Activated CD8-positive, alpha-beta T cell treated with anti-CD3 and anti-CD28 coated beads for 36 hours (primary cell): ENCODE data around the gene SUSD4. TPM values are rescaled to one million over a fixed set of nuclear protein-coding genes. Genes with fewer than 3 reads are reported as not detected.

Source experiments
- ATAC-seq: fragments of 200-7000 bp; cut with Tn5 transposase; one replicate; pipeline ENCODE4 v1.10.0; 2021; ENCODE audit warnings: mild to moderate bottlenecking, moderate library complexity
- CTCF ChIA-PET: fragments of 350-600 bp; sonication (Branson Sonifier 250); formaldehyde crosslinking; loops from one replicate; lab custom pipeline; 2021; ENCODE audit warnings: antibody characterized with exemption; lab: Charles Lee
- POLR2A ChIA-PET: fragments of 350-600 bp; sonication (Branson Sonifier 250); formaldehyde crosslinking; loops from one replicate; lab custom pipeline; 2021; ENCODE audit warnings: antibody characterized with exemption; lab: Charles Lee
- DNase-seq: peaks from one replicate; pipeline ENCODE4 v3.0.0-alpha.2; 2020
- H3K27ac Mint-ChIP-seq: one replicate; pipeline ENCODE4 v1.8.0; 2021; ENCODE audit warnings: mild to moderate bottlenecking, mixed read lengths
- H3K27me3 Mint-ChIP-seq: one replicate; pipeline ENCODE4 v1.8.0; 2021; ENCODE audit warnings: mixed read lengths
- H3K36me3 Mint-ChIP-seq: one replicate; pipeline ENCODE4 v1.8.0; 2021; ENCODE audit warnings: low read depth, mixed read lengths
- H3K4me1 Mint-ChIP-seq: one replicate; pipeline ENCODE4 v1.8.0; 2021; ENCODE audit warnings: low read depth, mixed read lengths
- H3K4me3 Mint-ChIP-seq: one replicate; pipeline ENCODE4 v1.8.0; 2021; ENCODE audit warnings: mild to moderate bottlenecking, moderate library complexity, mixed read lengths
- H3K9me3 Mint-ChIP-seq: one replicate; pipeline ENCODE4 v1.8.0; 2021; ENCODE audit warnings: mixed read lengths
- intact Hi-C: fragments of 100-400 bp; cut with micrococcal nuclease; formaldehyde crosslinking; loops from one replicate; pipeline ENCODE4 v1.10.0; 2022
- total RNA-seq, 2 experiments: library from RNA; stranded (reverse); gene quantifications; one replicate each; pipeline ENCODE4 v1.2.3, GENCODE V29; 2021
- TF ChIP-seq, protein P1 (sequence below): fragments of 200-600 bp; IDR thresholded peaks from one replicate; pipeline ENCODE4 v1.8.0; 2022; ENCODE audit warnings: antibody characterized with exemption, mild to moderate bottlenecking

SUSD4 gene
- total RNA-seq, 2 experiments from 2014 or later: 0.29 to 0.43 TPM

DNA sequence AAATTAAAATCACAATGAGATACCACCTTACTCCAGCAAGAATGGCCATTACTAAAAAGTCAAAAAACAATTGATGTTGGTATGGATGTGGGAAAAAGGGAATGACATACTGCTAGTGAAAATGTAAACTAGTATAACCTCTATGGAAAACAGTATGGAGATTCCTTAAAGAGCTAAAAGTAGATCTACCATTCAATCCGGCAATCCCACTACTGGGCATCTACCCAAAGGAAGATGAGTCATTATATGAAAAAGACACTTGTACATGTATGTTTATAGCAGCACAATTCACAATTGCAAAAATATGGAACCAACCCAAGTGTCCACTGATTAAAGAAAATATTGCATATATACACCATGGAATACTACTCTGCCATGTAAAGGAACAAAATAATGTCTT, 37.2 kb downstream of the SUSD4 start:
- Mint-ChIP-seq H3K36me3 (no peaks in the 10 kb centered on the region), H3K27me3 (no peaks in the 10 kb centered on the region), H3K4me3 (no peak overlapping the region), H3K9me3 (no peaks in the 10 kb centered on the region), H3K4me1 (peaks cover 19% of the 10 kb centered on the region), H3K27ac (no peak overlapping the region)
- CTCF ChIA-PET: interaction anchor here (0.8 kb wide), 1 partner anchor 193 kb away, joined by 3 read pairs; no protein-coding TSS in a partner anchor
- TF ChIP-seq, protein P1, sequence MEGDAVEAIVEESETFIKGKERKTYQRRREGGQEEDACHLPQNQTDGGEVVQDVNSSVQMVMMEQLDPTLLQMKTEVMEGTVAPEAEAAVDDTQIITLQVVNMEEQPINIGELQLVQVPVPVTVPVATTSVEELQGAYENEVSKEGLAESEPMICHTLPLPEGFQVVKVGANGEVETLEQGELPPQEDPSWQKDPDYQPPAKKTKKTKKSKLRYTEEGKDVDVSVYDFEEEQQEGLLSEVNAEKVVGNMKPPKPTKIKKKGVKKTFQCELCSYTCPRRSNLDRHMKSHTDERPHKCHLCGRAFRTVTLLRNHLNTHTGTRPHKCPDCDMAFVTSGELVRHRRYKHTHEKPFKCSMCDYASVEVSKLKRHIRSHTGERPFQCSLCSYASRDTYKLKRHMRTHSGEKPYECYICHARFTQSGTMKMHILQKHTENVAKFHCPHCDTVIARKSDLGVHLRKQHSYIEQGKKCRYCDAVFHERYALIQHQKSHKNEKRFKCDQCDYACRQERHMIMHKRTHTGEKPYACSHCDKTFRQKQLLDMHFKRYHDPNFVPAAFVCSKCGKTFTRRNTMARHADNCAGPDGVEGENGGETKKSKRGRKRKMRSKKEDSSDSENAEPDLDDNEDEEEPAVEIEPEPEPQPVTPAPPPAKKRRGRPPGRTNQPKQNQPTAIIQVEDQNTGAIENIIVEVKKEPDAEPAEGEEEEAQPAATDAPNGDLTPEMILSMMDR: no peak
- ATAC-seq (no peak), DNase-seq (no peak)
- intact Hi-C loops: no loop called here
- POLR2A ChIA-PET: no interaction called here

DNA sequence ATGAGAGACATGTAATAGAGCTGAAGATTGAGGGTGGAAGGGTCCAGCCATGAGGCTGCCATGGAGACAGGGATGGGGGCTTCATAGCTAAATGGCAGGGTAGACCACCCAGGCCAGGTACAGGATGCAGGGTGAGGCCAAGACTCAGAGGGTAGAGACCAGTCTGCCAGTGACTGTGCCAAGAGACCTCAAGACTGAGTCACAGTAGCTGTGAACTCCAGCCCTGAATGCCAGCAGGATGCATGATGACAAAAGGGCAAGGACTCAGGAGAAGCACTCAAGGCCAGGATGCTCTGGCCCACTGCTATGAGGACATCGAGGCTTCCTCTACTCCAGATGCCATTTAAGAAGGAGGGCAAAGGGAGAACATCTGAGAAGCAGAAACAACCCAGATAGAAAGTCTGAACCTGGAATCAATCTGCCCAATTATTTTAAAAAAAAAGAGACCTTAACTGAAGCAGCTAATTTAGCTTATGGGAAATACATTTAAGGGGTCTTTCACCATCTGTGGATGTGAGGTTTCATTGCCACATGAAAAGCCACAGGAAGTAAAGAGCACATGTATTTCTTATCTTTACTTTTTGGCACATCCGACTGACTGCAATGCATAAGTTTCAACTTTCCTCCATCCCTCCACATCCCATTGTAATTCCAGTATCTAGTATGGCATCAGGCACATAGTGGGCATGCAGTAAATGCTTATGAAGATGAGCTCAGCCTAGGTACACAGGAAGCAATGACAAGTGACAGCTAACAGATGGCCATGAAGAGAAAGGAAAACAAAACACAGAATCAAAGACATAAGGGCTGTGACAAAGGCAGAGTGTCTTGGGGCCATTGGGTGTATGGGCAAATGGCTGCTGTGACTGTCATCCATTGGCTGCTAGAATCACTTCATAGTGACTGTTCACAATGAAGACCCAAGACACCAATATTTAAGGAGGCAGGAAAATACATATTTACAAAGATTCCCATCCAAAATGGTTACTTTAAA, 40.2 kb downstream of the SUSD4 start:
- peaks cover 16% of the 10 kb centered on the region for H3K4me1 Mint-ChIP-seq
- H3K27ac Mint-ChIP-seq: no peak overlapping the region
- CTCF ChIA-PET: interaction anchor here (0.8 to 1.5 kb wide), 5 partner anchors 17 to 333 kb away, joined by 3 to 5 read pairs (median 3); no protein-coding TSS in a partner anchor
- ATAC-seq (peak; percentile 87), DNase-seq (peak; percentile 40)
- no peaks in the 10 kb centered on the region for H3K36me3 Mint-ChIP-seq
- H3K9me3 Mint-ChIP-seq: no peaks in the 10 kb centered on the region
- intact Hi-C loops: no loop called here
- H3K27me3 Mint-ChIP-seq: no peaks in the 10 kb centered on the region
- TF ChIP-seq, protein P1: no peak
- no peak overlapping the region for H3K4me3 Mint-ChIP-seq
- POLR2A ChIA-PET: no interaction called here

DNA sequence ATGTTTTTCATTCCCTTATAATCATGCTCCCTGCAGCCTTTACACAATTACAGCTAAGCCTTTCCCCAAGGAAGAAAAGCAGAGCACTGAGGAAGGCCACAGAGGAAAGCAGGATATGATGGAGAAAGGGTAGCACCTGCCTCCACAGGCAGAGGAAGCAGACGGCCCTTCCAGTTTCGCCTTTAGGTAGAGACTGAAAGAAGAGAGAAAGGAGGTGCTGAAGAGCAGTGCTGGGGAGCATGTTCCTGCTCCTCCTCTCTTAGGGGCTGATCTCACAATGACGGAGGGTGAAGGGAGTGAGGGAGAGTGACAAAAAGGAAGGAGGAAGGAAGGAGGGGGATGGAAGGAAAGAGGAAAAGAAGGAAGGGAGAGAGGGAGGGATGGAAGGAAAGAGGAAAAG, 41.1 kb downstream of the SUSD4 start:
- intact Hi-C loops: no loop called here
- no peaks in the 10 kb centered on the region for H3K9me3 Mint-ChIP-seq

DNA sequence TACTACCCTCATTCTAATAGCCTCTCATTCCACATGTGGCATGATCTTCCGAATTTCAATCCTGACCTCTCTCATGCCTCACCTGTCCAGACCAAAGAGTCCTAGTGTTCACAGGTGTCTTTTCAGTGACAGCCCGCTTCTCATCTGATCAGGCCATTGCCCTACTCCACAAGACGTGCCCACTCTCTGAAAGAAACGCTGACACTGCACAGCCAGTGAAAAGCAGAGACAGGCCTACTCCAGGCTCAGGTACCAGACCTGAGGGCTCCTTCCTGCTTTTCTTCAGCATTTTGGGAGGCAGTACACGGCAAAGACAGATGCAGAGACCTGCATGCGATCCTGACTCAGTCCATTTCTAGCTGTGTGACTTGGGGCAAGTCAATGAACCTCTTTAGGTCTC, 43.0 kb downstream of the SUSD4 start:
- no peaks in the 10 kb centered on the region for H3K27me3 Mint-ChIP-seq
- POLR2A ChIA-PET: no interaction called here
- no peaks in the 10 kb centered on the region for H3K9me3 Mint-ChIP-seq
- H3K27ac Mint-ChIP-seq: no peak overlapping the region
- TF ChIP-seq, protein P1: no peak
- H3K4me1 Mint-ChIP-seq: peaks cover 16% of the 10 kb centered on the region
- H3K36me3 Mint-ChIP-seq: no peaks in the 10 kb centered on the region
- intact Hi-C loops: no loop called here
- H3K4me3 Mint-ChIP-seq: no peak overlapping the region
- no peak for ATAC-seq
- DNase-seq: no peak
- CTCF ChIA-PET: interaction anchor here (1.0 kb wide), 1 partner anchor 197 kb away, joined by 3 read pairs; no protein-coding TSS in a partner anchor

More for the DNA sequence above, 41.1 kb downstream of the SUSD4 start:
- ATAC-seq (no peak), DNase-seq (no peak)
- ChIA-PET POLR2A (no interaction called here), CTCF (interaction anchor here (0.6 to 1.4 kb wide), 3 partner anchors 199 to 210 kb away, joined by 3 read pairs; no protein-coding TSS in a partner anchor)
- Mint-ChIP-seq H3K36me3 (no peaks in the 10 kb centered on the region), H3K27me3 (no peaks in the 10 kb centered on the region), H3K4me3 (no peak overlapping the region), H3K4me1 (peaks cover 16% of the 10 kb centered on the region), H3K27ac (no peak overlapping the region)
- TF ChIP-seq, protein P1: no peak
